HG03280 (cell line): Measurements from ENCODE around the gene CYSRT1.
"Not testable (repeated sequence)": the region's sequence is repeated elsewhere in the genome, so short reads cannot be mapped to it uniquely, and the experiment has no call there.

Experiments used
- ATAC-seq: cut with Tn5 transposase; IDR thresholded peaks from one replicate; pipeline ENCODE4 v1.9.1; 2021; ENCODE audit warnings: mild to moderate bottlenecking, moderate library complexity; ENCODE audit not compliant: unreplicated experiment

Gene CYSRT1

GRCh38 chr9:137247916-137248175 is 22.9 kb downstream of the CYSRT1 start:
- ATAC-seq = no peak

GRCh38 chr9:137250329-137251193 is 25.6 kb downstream of the CYSRT1 start:
- ATAC-seq = no peak

- ATAC-seq = no peak
These were observed 26.2 kb downstream of the CYSRT1 start, which contains the start of gene STPG3 for GRCh38 chr9:137251194-137251461. STPG3 (plus strand) TSS chr9:137251286; CDS start chr9:137251287, 1 bp downstream.

GRCh38 chr9:137251490-137252268 is 26.7 kb downstream of the CYSRT1 start:
- no peak for ATAC-seq

- ATAC-seq = no peak
These were observed 27.9 kb downstream of the CYSRT1 start for GRCh38 chr9:137252555-137253506.

GRCh38 chr9:137253717-137254623 is 29.0 kb downstream of the CYSRT1 start:
- ATAC-seq = no peak

GRCh38 chr9:137254624-137255447 is 29.9 kb downstream of the CYSRT1 start, which contains the start of gene NELFB:
NELFB (plus strand) TSS chr9:137255327.
- peak; percentile 82 for ATAC-seq

- no peak for ATAC-seq
These were observed 30.6 kb downstream of the CYSRT1 start for GRCh38 chr9:137255448-137256114.

- no peak for ATAC-seq
These were observed 31.4 kb downstream of the CYSRT1 start for GRCh38 chr9:137256362-137256761.

- no peak for ATAC-seq
These were observed 31.9 kb downstream of the CYSRT1 start for GRCh38 chr9:137256856-137257255.

- ATAC-seq = not testable (repeated sequence)
These were observed 37.4 kb downstream of the CYSRT1 start for GRCh38 chr9:137262173-137262908.

GRCh38 chr9:137262909-137263285 is 37.9 kb downstream of the CYSRT1 start:
- no peak for ATAC-seq

GRCh38 chr9:137263506-137263905 is 38.5 kb downstream of the CYSRT1 start:
- ATAC-seq = no peak

- no peak for ATAC-seq
These were observed 39.1 kb downstream of the CYSRT1 start for GRCh38 chr9:137264067-137264466.

GRCh38 chr9:137265496-137266161 is 40.7 kb downstream of the CYSRT1 start:
- ATAC-seq = no peak

GRCh38 chr9:137266162-137266527 is 41.2 kb downstream of the CYSRT1 start:
- ATAC-seq = no peak

GRCh38 chr9:137266585-137267453 is 41.8 kb downstream of the CYSRT1 start:
- no peak for ATAC-seq
